ENCODE data around the gene EDN1. TPM values are rescaled to one million over a fixed set of nuclear protein-coding genes. Genes with fewer than 3 reads are reported as not detected.

The EDN1 gene
- total RNA-seq, 4 donors from 2014 or later, result 3.6 to 23.2 (median 14.2) TPM

DNA sequence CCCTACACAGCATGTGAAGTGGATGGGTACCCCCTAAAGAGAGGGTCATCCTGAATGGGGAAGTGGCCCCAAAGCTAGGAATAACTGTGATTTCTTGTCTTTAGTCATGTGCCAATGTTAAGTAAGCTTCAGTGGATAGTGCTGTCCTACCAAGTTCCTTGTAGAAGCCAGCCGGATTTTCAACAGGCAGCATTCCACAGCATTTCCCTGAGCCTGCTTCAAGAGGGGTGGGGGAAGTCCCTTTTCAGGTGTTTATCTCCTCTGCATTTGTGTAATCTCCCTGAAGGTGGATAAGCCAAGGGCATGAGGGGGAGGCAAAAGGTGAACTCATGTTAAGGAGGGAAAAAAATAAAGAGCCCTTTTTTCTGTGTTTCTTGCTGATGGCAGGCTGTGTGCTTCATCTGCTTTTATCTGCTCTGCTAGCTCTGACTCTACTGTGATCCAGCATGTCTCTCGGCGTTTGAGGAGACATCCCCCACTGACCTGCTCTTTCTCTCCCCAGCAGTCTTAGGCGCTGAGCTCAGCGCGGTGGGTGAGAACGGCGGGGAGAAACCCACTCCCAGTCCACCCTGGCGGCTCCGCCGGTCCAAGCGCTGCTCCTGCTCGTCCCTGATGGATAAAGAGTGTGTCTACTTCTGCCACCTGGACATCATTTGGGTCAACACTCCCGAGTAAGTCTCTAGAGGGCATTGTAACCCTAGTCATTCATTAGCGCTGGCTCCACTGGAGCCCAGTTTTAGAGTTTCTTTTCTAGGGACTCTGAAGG, 1.9 kb downstream of the EDN1 start:
- peak overlapping the region; percentile 73 to 82 (median 76) for H3K27ac ChIP-seq
- H3K36me3 ChIP-seq, result no peaks in the 10 kb centered on the region
- WGBS, 2 donors (ENCODE audit: low coverage in 1 of 2), result 32% methylated on average over 15 of the region's 15 CpGs; no CpG with 5 or more reads in 1 of the 2 donors
- intact Hi-C loops (cut with DNase I; ENCODE audit: low total_unique reads), result loop anchor here (10.0 kb wide), 1 partner anchor 313 kb away; no protein-coding TSS in a partner anchor
- peak in 1 of 3 donors; percentile 66 for TF ChIP-seq POLR2AphosphoS5 (IDR thresholded peaks at IDR 0.05)
- TF ChIP-seq, protein P1, sequence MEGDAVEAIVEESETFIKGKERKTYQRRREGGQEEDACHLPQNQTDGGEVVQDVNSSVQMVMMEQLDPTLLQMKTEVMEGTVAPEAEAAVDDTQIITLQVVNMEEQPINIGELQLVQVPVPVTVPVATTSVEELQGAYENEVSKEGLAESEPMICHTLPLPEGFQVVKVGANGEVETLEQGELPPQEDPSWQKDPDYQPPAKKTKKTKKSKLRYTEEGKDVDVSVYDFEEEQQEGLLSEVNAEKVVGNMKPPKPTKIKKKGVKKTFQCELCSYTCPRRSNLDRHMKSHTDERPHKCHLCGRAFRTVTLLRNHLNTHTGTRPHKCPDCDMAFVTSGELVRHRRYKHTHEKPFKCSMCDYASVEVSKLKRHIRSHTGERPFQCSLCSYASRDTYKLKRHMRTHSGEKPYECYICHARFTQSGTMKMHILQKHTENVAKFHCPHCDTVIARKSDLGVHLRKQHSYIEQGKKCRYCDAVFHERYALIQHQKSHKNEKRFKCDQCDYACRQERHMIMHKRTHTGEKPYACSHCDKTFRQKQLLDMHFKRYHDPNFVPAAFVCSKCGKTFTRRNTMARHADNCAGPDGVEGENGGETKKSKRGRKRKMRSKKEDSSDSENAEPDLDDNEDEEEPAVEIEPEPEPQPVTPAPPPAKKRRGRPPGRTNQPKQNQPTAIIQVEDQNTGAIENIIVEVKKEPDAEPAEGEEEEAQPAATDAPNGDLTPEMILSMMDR (IDR thresholded peaks at IDR 0.05), result peak in 3 of 5 experiments; percentile 26 to 38 (median 34)
- TF ChIP-seq EP300 (IDR thresholded peaks at IDR 0.05; ENCODE audit: low read depth), result no peak
- no peaks in the 10 kb centered on the region for H3K27me3 ChIP-seq
- in situ Hi-C loops (cut with MboI; ENCODE audit: low pct_ligation_motif_present in 1 of 4, low pct_unique_long_range_greater_than_20kb in 1 of 4, low sequenced_read_pairs in 3 of 4), result loop anchor here in 2 of 4 donors (5.0 to 10.0 kb wide), 2 partner anchors 310 to 313 kb away; no protein-coding TSS in a partner anchor
- H3K4me3 ChIP-seq, result peak overlapping the region in 3 of 4 donors; percentile 34 to 56 (median 41)
- H3K4me1 ChIP-seq, result peaks cover 2 to 74% (median 17%) of the 10 kb centered on the region in 4 donors
- no peaks in the 10 kb centered on the region for H3K9me3 ChIP-seq
- peak; percentile 47 for DNase-seq

DNA sequence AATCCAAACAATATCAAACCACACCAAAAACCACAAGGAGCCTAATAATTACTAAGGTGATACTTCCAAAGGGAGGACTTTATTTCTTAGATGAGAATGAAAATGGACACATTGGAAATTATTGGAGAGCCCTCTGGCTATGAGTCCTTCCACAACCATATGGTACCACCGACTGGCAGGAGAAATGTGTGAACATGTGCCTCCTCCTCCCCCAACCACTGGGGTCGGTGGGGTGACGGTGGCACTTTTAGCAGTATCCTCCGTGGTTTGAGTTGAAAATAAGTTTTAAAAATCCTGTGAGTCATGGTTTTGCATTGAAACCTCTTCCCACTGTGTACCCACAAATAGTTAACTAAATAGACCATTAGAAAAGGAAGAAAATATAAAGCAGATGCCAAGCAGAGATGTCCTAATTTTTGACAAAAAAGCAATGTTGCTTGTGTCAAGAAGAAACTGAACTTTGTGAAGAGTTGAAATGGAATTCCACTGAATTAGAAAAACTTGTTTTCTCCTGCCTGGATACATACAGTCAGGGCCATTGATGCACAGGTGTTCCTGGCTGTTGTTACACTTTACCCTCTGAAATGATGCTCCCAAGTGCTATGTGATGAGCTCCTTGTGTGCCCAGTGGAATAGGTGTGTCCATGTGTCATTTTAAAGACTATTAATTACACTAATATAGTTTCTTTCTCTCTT, 3.2 kb downstream of the EDN1 start:
- Histone ChIP-seq H3K9me3 (no peaks in the 10 kb centered on the region), H3K4me1 (peaks cover 2 to 67% (median 15%) of the 10 kb centered on the region in 4 donors), H3K4me3 (peak overlapping the region in 1 of 4 donors; percentile 56)

DNA sequence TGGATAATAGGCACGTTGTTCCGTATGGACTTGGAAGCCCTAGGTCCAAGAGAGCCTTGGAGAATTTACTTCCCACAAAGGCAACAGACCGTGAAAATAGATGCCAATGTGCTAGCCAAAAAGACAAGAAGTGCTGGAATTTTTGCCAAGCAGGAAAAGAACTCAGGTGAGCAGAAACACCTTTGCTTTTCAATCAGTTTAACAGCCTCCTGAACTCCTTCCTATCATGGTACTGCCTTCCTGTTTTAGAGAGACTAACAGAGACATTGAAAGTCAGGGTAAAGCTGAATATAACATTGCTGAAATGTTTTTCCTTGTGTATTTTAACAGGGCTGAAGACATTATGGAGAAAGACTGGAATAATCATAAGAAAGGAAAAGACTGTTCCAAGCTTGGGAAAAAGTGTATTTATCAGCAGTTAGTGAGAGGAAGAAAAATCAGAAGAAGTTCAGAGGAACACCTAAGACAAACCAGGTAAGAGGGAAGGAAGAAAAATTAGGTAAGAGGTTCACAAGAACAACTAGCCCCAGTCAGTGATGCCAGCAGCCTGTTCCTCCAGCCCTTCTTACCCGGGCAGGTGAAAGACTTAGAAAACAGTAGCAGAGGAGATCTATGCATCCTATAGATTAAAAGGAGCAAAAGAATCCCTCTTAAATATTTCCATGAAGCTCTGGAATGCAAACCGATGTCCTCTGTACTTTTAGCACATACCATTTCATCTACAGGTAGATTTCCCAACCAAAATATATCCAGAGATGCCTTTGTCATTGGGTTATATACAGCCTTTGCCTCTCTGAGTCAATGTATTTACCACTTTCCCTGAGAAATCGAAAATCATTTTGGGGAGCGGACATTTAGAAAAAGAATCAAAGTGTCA, 4.0 kb downstream of the EDN1 start:
- in situ Hi-C loops (cut with MboI; ENCODE audit: low pct_ligation_motif_present in 1 of 4, low pct_unique_long_range_greater_than_20kb in 1 of 4, low sequenced_read_pairs in 3 of 4) (loop anchor here in 2 of 4 donors (5.0 to 10.0 kb wide), 2 partner anchors 308 to 311 kb away; no protein-coding TSS in a partner anchor), intact Hi-C loops (cut with DNase I; ENCODE audit: low total_unique reads) (loop anchor here (10.0 kb wide), 1 partner anchor 311 kb away; no protein-coding TSS in a partner anchor)
- Histone ChIP-seq H3K36me3 (no peaks in the 10 kb centered on the region), H3K4me3 (no peak overlapping the region), H3K9me3 (no peaks in the 10 kb centered on the region), H3K4me1 (peaks cover 2 to 60% (median 14%) of the 10 kb centered on the region in 4 donors), H3K27ac (peak overlapping the region in 2 of 4 donors; percentile 2 to 6), H3K27me3 (no peaks in the 10 kb centered on the region)
- 69 to 91% methylated on average over 6 to 7 of the region's 7 CpGs for WGBS, 2 donors (ENCODE audit: low coverage in 1 of 2)
- no peak for TF ChIP-seq POLR2A (IDR thresholded peaks at IDR 0.05)
- TF ChIP-seq POLR2AphosphoS5 (IDR thresholded peaks at IDR 0.05), result no peak
- TF ChIP-seq, protein P1 (IDR thresholded peaks at IDR 0.05), result no peak
- TF ChIP-seq EP300 (IDR thresholded peaks at IDR 0.05; ENCODE audit: low read depth), result no peak
- no peak for DNase-seq

More for the DNA sequence above, 3.2 kb downstream of the EDN1 start:
- no peak for TF ChIP-seq POLR2A (IDR thresholded peaks at IDR 0.05)
- TF ChIP-seq POLR2AphosphoS5 (IDR thresholded peaks at IDR 0.05), result no peak
- peak overlapping the region in 1 of 4 donors; percentile 2 for H3K27ac ChIP-seq
- H3K27me3 ChIP-seq, result no peaks in the 10 kb centered on the region
- H3K36me3 ChIP-seq, result no peaks in the 10 kb centered on the region
- WGBS, 2 donors (ENCODE audit: low coverage in 1 of 2), result 70 to 80% methylated on average over 4 of the region's 4 CpGs
- intact Hi-C loops (cut with DNase I; ENCODE audit: low total_unique reads) (loop anchor here (10.0 kb wide), 1 partner anchor 311 kb away; no protein-coding TSS in a partner anchor), in situ Hi-C loops (cut with MboI; ENCODE audit: low pct_ligation_motif_present in 1 of 4, low pct_unique_long_range_greater_than_20kb in 1 of 4, low sequenced_read_pairs in 3 of 4) (loop anchor here in 2 of 4 donors (5.0 to 10.0 kb wide), 2 partner anchors 309 to 311 kb away; no protein-coding TSS in a partner anchor)
- DNase-seq, result no peak

DNA sequence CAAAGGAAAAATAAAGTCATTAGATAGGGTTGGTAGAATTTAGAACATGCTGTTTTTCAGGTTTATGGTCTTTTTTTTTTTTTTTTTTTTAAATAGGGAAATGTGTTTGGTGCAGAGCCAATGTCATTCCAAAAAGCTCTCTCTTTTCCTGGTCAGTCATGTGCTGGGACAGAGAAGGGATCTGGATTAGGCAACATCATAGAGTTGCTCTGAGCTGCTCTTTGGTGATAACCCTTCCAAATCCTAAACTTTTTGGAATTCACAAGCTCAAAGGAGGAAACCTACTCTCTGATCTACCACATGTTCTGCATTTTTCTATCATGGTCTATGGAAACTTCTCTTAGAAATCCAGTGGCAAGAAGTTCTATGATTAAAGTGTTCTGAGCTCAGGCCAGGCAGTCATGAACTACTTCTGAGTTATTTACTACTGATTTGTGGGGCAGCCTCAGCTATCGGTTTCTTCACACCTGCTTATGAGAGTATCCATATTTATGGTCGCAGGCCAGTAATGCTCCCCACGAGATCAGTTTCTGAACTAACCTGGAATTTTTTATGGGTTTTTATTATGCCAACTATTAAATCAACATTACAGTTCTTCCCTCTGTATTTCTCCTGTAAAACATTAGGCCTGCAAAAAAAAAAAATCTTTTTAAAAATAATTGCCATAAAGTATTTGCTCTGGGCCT, 4.8 kb downstream of the EDN1 start:
- H3K27me3 ChIP-seq, result no peaks in the 10 kb centered on the region
- in situ Hi-C loops (cut with MboI; ENCODE audit: low pct_ligation_motif_present in 1 of 4, low pct_unique_long_range_greater_than_20kb in 1 of 4, low sequenced_read_pairs in 3 of 4), result loop anchor here in 2 of 4 donors (5.0 to 10.0 kb wide), 2 partner anchors 307 to 310 kb away; no protein-coding TSS in a partner anchor
- H3K27ac ChIP-seq, result peak overlapping the region in 3 of 4 donors; percentile 33 to 64 (median 59)
- TF ChIP-seq, protein P1 (IDR thresholded peaks at IDR 0.05), result no peak
- TF ChIP-seq POLR2A (IDR thresholded peaks at IDR 0.05) (no peak), EP300 (IDR thresholded peaks at IDR 0.05; ENCODE audit: low read depth) (no peak), POLR2AphosphoS5 (IDR thresholded peaks at IDR 0.05) (no peak)
- intact Hi-C loops (cut with DNase I; ENCODE audit: low total_unique reads), result loop anchor here (10.0 kb wide), 1 partner anchor 310 kb away; no protein-coding TSS in a partner anchor
- H3K4me1 ChIP-seq, result peaks cover 0 to 52% (median 12%) of the 10 kb centered on the region in 4 donors
- no peaks in the 10 kb centered on the region for H3K36me3 ChIP-seq
- whole genome bisulfite sequencing, 2 donors (ENCODE audit: low coverage in 1 of 2), result 56 to 60% methylated on average over 1 to 3 of the region's 3 CpGs
- DNase-seq, result no peak
- H3K4me3 ChIP-seq, result no peak overlapping the region
- no peaks in the 10 kb centered on the region for H3K9me3 ChIP-seq
